ENCODE measurements around the gene CPA1. TPM values are rescaled to one million over a fixed set of nuclear protein-coding genes. Genes with fewer than 3 reads are reported as not detected.

The CPA1 gene
- total RNA-seq, 2 donors from 2014 or later: 35.4 TPM; not detected in 1

GRCh38 chr7:130338233-130338632 lies 42.1 kb upstream of the CPA1 start:
- H3K4me1 ChIP-seq: no peaks in the 10 kb centered on the region
- H3K27me3 ChIP-seq: no peaks in the 10 kb centered on the region
- intact Hi-C loops (cut with DNase I): no loop called here
- H3K36me3 ChIP-seq: no peaks in the 10 kb centered on the region
- TF ChIP-seq, protein P1, sequence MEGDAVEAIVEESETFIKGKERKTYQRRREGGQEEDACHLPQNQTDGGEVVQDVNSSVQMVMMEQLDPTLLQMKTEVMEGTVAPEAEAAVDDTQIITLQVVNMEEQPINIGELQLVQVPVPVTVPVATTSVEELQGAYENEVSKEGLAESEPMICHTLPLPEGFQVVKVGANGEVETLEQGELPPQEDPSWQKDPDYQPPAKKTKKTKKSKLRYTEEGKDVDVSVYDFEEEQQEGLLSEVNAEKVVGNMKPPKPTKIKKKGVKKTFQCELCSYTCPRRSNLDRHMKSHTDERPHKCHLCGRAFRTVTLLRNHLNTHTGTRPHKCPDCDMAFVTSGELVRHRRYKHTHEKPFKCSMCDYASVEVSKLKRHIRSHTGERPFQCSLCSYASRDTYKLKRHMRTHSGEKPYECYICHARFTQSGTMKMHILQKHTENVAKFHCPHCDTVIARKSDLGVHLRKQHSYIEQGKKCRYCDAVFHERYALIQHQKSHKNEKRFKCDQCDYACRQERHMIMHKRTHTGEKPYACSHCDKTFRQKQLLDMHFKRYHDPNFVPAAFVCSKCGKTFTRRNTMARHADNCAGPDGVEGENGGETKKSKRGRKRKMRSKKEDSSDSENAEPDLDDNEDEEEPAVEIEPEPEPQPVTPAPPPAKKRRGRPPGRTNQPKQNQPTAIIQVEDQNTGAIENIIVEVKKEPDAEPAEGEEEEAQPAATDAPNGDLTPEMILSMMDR (IDR thresholded peaks at IDR 0.05): no peak
- no peak for DNase-seq
- H3K9me3 ChIP-seq: no peaks in the 10 kb centered on the region
- no peak overlapping the region for H3K4me3 ChIP-seq
- no peak overlapping the region for H3K27ac ChIP-seq
- no peak overlapping the region for H3K9ac ChIP-seq (ENCODE audit: low read depth in 2 of 2, low read length in 2 of 2)

- Histone ChIP-seq H3K4me3 (no peak overlapping the region), H3K9ac (ENCODE audit: low read depth in 2 of 2, low read length in 2 of 2) (no peak overlapping the region), H3K36me3 (no peaks in the 10 kb centered on the region), H3K27ac (no peak overlapping the region), H3K4me1 (no peaks in the 10 kb centered on the region), H3K9me3 (no peaks in the 10 kb centered on the region), H3K27me3 (no peaks in the 10 kb centered on the region)
- no peak for DNase-seq
- TF ChIP-seq, protein P1 (IDR thresholded peaks at IDR 0.05): no peak
- intact Hi-C loops (cut with DNase I): no loop called here
Observed at GRCh38 chr7:130341882-130342281, 38.4 kb upstream of the CPA1 start.

DNA sequence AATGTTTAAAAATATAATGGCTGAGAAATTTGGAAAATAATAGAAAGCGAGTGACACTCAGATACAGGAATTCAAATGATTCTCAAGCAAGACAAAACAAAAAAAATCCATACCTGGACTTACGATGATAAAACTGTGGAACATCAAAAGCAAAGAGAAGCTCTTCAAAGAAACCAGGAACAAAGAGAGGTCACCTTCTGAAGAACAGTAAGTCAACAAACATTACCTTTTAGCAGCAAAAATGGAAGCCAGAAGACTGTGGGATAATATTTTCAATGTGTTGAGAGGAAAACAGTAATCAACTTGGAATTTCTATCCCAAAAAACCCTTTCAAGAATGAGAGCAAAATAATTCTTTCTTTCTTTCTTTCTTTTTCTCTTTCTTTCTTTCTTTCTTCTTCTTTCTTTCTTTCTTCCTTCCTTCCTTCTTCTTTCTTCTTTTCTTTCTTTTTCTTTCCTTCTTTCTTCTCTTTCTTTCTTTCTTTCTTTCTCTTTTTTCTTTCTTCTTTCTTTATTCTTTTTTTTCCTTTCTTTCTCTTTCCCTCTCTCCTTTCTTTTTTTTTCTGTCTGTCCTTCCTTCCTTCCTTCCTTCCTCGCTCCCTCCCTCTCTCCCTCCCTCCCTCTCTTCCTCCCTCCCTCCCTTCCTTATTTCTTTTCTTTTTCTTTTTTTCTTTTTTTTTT lies 37.5 kb upstream of the CPA1 start:
- DNase-seq: no peak
- no peaks in the 10 kb centered on the region for H3K27me3 ChIP-seq
- no peaks in the 10 kb centered on the region for H3K36me3 ChIP-seq
- H3K9me3 ChIP-seq: no peaks in the 10 kb centered on the region
- TF ChIP-seq, protein P1 (IDR thresholded peaks at IDR 0.05): no peak
- H3K4me3 ChIP-seq: no peak overlapping the region
- H3K27ac ChIP-seq: no peak overlapping the region
- H3K4me1 ChIP-seq: no peaks in the 10 kb centered on the region
- intact Hi-C loops (cut with DNase I): no loop called here
- no peak overlapping the region for H3K9ac ChIP-seq (ENCODE audit: low read depth in 2 of 2, low read length in 2 of 2)

DNA sequence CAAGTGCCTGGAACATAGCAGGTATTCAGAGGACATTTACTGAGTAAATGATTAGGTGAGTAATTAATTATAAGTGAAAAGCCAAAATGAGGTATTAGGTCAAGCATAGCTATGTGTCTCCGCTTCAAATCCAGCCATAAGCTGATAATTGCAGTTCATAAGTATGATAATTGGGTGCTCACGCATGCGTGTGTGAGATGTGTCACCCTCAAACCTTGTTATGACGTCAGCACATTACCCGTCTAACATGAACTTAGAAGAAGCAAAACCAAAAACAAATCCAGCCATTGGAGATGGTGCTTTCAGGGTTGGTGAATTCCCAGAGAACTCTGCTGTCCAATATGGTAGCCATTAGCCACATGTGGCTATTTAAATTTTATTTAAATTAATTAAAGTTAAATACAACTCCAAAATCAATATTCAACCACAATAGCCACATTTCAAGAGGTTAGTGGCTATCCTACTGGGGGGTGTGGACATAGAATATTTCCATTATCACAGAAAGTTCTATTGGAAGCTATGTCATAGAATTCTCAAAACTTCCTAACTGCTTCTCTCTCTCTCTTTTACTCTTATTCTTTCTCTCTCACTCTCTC lies 35.9 kb upstream of the CPA1 start, which contains the start of gene CPA5:
CPA5 (plus strand) TSS at position 546 of the 596 bp plus-strand sequence. CDS start 1,670 bp downstream, outside the sequence.
- TF ChIP-seq, protein P1 (IDR thresholded peaks at IDR 0.05): no peak
- intact Hi-C loops (cut with DNase I): no loop called here
- no peak within 1 kb of the TSS for H3K4me3 ChIP-seq
- no peak within 1 kb of the TSS for H3K27ac ChIP-seq
- no peak within 1 kb of the TSS for H3K9ac ChIP-seq (ENCODE audit: low read depth in 2 of 2, low read length in 2 of 2)
- H3K4me1 ChIP-seq: no peaks in the 10 kb centered on the region
- H3K27me3 ChIP-seq: no peaks in the 10 kb centered on the region
- no peak for DNase-seq
- H3K9me3 ChIP-seq: no peaks in the 10 kb centered on the region
- H3K36me3 ChIP-seq: no peaks in the 10 kb centered on the region

DNA sequence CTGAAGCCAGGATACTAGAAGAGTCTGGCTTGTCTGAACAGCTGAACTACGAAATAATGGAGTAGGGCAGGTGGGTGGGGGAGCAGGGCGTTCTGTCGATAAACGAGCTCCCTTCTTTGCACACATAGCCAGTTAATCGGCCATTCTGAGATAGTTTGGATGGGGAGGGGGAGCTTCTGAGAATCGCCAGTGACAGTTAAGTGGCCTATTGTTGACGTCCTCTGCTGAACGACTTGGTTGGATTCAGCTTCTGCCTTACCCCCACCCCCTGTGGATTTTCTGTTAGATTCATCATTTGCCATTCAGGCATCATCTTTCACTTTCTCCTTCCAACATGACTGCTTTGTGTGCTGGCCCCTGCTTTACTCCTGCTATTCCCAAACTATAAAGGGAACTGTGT lies 35.2 kb upstream of the CPA1 start:
- Histone ChIP-seq H3K4me3 (no peak overlapping the region), H3K27me3 (no peaks in the 10 kb centered on the region), H3K9ac (ENCODE audit: low read depth in 2 of 2, low read length in 2 of 2) (no peak overlapping the region), H3K27ac (no peak overlapping the region), H3K9me3 (no peaks in the 10 kb centered on the region), H3K4me1 (no peaks in the 10 kb centered on the region), H3K36me3 (no peaks in the 10 kb centered on the region)
- TF ChIP-seq, protein P1 (IDR thresholded peaks at IDR 0.05): no peak
- no peak for DNase-seq
- intact Hi-C loops (cut with DNase I): no loop called here
